ENCODE measurements around the gene LRRC1.

The LRRC1 gene

DNA sequence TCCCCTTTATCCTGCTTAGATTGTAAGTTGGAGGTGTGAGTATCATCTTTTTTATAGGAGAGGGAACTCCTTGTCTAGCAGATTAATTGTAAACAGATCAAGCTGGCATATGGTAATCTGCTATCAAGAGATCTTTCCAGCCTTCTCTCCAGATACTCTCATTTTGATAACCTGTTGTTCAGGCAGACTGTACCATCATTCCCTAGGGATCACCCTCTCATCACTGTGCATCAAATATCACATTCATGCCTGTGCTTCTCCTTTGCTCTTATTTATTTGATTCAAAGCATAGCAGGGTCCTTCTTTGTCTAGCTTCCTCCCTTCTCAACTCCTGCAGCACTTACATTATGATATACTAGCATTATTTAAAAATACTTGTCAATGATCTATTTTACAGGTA, 73.8 kb downstream of the LRRC1 start:
- Histone ChIP-seq H3K9ac (no peak overlapping the region), H3K4me1 (no peaks in the 10 kb centered on the region; the same call in 1 of the 2 replicates), H3K9me3 (peaks cover 23% of the 10 kb centered on the region), H3K4me2 (no peak overlapping the region), H3K4me3 (no peak overlapping the region), H3K27ac (no peak overlapping the region), H4K20me1 (no peaks in the 10 kb centered on the region), H3K36me3 (peaks cover 5% of the 10 kb centered on the region; the same call in 1 of the 2 replicates), H3K27me3 (no peaks in the 10 kb centered on the region)
- no peak for TF ChIP-seq Cebpa-rat (IDR thresholded peaks at IDR 0.05)

DNA sequence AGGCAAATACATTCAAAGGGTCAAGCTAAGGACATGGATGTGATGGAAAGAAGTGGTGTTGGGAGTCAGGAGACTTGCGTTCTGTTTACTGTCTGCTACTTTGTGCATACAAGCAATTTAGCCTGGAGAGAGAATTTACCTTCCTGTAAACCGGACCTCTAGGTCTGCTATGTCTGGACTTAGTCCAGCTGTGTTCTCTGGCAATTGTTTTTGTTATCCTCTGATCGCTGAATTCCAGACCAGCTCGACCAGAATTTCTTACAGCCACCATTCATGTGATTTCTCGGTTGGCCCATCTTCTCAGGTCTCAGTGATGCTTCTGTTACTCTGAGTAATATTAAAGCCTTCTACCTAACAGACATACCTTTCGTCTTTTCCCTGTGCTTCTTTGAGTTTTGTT, 75.2 kb downstream of the LRRC1 start:
- no peak overlapping the region for H3K4me2 ChIP-seq
- H3K4me3 ChIP-seq, result no peak overlapping the region
- H3K27ac ChIP-seq, result no peak overlapping the region
- no peak for TF ChIP-seq Cebpa-rat (IDR thresholded peaks at IDR 0.05)
- no peaks in the 10 kb centered on the region for H3K27me3 ChIP-seq
- H3K9ac ChIP-seq, result no peak overlapping the region
- no peaks in the 10 kb centered on the region; the same call in 1 of the 2 replicates for H3K4me1 ChIP-seq
- H3K36me3 ChIP-seq, result peaks cover 6% of the 10 kb centered on the region; the same call in 1 of the 2 replicates
- H3K9me3 ChIP-seq, result peaks cover 27% of the 10 kb centered on the region
- H4K20me1 ChIP-seq, result no peaks in the 10 kb centered on the region

DNA sequence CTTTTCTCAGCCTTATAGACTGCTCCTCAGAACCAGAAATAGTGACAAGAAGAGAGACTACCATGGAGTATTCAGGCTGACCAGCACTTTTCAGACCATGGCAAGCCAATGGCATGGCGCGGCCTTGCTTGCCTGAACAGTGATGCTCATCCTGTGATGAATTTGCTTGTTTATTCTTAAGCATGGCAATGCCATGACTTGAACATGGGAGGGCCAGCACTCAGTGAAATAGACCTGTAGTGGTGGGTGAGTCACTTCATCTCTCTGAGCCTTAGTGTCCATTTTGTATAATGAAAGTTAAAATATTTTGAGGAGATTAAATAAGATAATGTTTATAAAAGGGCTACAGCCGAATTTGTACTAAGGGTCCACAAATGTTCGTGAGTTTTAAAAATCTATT, 79.1 kb downstream of the LRRC1 start:
- H3K9ac ChIP-seq, result no peak overlapping the region
- peaks cover 31% of the 10 kb centered on the region for H3K9me3 ChIP-seq
- no peaks in the 10 kb centered on the region for H3K4me1 ChIP-seq
- H3K4me3 ChIP-seq, result no peak overlapping the region
- no peak overlapping the region for H3K27ac ChIP-seq
- no peak for TF ChIP-seq Cebpa-rat (IDR thresholded peaks at IDR 0.05)
- no peak overlapping the region for H3K4me2 ChIP-seq
- H4K20me1 ChIP-seq, result no peaks in the 10 kb centered on the region
- peaks cover 6% of the 10 kb centered on the region; the same call in 1 of the 2 replicates for H3K36me3 ChIP-seq
- H3K27me3 ChIP-seq, result no peaks in the 10 kb centered on the region

DNA sequence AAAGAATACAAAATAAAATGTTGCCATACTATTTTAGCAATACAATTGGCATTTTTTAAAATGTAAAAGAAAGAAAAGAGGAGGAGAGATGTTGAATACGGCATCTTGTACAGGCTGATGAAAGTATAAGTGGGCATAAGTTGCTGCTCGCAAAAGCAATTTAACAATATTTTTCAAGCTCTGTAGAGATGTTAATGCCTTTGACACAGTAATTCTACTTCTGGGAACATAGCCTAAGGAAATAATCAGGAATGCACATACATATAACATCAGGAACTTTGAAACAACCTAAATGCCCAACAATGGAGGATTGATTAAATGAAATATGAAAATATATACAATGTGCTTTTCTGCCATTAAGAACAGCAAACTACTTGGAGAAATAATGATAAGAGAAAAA, 80.2 kb downstream of the LRRC1 start:
- Histone ChIP-seq H3K27me3 (no peaks in the 10 kb centered on the region), H3K9ac (no peak overlapping the region), H3K4me3 (no peak overlapping the region), H3K4me1 (no peaks in the 10 kb centered on the region), H3K27ac (no peak overlapping the region), H4K20me1 (no peaks in the 10 kb centered on the region), H3K9me3 (peaks cover 31% of the 10 kb centered on the region), H3K4me2 (no peak overlapping the region), H3K36me3 (peaks cover 6% of the 10 kb centered on the region; the same call in 1 of the 2 replicates)
- no peak for TF ChIP-seq Cebpa-rat (IDR thresholded peaks at IDR 0.05)

DNA sequence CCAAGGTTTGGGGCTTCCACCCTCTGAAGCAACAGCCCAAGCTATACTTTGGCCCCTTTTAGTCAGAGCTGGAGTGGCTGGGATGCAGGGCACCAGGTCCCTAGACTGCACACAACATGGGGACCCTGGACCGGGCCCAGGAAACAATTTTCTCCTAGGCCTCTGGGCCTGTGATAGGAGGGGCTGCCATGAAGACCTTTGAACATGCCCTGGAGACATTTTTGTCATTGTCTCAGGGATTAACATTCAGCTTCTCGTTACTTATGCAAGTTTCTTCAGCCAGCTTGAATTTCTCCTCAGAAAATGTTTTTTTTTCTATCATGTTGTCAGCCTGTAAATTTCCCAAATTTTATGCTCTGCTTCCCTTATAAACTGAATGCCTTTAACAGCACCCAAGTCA, 82.3 kb downstream of the LRRC1 start:
- Histone ChIP-seq H3K27me3 (no peaks in the 10 kb centered on the region), H3K9me3 (peaks cover 23% of the 10 kb centered on the region), H3K36me3 (peaks cover 6% of the 10 kb centered on the region; the same call in 1 of the 2 replicates), H3K4me2 (no peak overlapping the region), H3K4me1 (no peaks in the 10 kb centered on the region), H3K4me3 (no peak overlapping the region), H4K20me1 (no peaks in the 10 kb centered on the region), H3K9ac (no peak overlapping the region), H3K27ac (no peak overlapping the region)
- no peak for TF ChIP-seq Cebpa-rat (IDR thresholded peaks at IDR 0.05)

DNA sequence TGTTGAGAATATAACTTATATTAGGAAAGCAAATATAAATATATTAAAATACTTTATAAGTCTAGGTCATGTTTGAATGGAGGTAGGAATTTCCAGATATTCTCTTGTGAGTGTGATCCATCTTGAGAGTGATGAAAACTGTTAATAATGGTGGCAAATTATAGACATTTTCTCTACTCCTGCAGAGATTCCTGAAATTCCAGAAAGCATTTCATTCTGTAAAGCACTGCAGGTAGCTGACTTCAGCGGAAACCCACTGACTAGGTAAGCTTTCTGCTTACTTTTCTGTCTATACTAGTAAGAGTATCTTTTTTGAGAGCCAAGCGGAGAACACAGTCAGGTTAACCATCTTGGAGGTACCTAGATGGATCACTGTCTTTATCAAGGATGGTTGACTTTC, 84.0 kb downstream of the LRRC1 start:
- no peaks in the 10 kb centered on the region for H3K4me1 ChIP-seq
- no peak for TF ChIP-seq Cebpa-rat (IDR thresholded peaks at IDR 0.05)
- H3K9me3 ChIP-seq, result peaks cover 7% of the 10 kb centered on the region; the same call in 1 of the 2 replicates
- H3K27ac ChIP-seq, result no peak overlapping the region
- no peak overlapping the region for H3K9ac ChIP-seq
- no peaks in the 10 kb centered on the region for H3K27me3 ChIP-seq
- H3K36me3 ChIP-seq, result no peaks in the 10 kb centered on the region
- no peaks in the 10 kb centered on the region for H4K20me1 ChIP-seq
- no peak overlapping the region for H3K4me3 ChIP-seq
- no peak overlapping the region for H3K4me2 ChIP-seq

DNA sequence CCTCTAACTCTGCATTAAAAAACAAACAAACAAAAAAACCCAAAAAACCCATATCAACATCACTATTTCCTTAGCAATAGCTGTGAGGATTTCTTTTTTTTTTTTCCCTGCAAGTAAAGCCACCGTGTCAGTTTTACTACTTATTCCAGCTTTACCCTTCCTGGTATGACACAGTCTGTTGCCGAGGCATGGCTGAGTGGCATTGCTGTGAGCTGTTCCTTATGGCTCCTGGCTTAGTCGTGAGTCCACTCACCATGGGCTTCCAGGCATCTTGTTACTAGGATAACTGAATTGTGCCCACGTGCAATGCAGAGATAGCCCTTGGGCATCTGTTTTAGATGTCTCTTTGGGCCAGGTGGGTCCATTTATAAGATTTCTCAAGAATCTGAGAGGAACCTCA, 84.8 kb downstream of the LRRC1 start:
- no peak for TF ChIP-seq Cebpa-rat (IDR thresholded peaks at IDR 0.05)
- no peak overlapping the region for H3K4me2 ChIP-seq
- H3K9ac ChIP-seq, result no peak overlapping the region
- no peak overlapping the region for H3K27ac ChIP-seq
- peaks cover 4% of the 10 kb centered on the region; the same call in 1 of the 2 replicates for H3K9me3 ChIP-seq
- H3K36me3 ChIP-seq, result no peaks in the 10 kb centered on the region
- no peaks in the 10 kb centered on the region for H4K20me1 ChIP-seq
- H3K4me3 ChIP-seq, result no peak overlapping the region
- no peaks in the 10 kb centered on the region for H3K4me1 ChIP-seq
- H3K27me3 ChIP-seq, result no peaks in the 10 kb centered on the region

DNA sequence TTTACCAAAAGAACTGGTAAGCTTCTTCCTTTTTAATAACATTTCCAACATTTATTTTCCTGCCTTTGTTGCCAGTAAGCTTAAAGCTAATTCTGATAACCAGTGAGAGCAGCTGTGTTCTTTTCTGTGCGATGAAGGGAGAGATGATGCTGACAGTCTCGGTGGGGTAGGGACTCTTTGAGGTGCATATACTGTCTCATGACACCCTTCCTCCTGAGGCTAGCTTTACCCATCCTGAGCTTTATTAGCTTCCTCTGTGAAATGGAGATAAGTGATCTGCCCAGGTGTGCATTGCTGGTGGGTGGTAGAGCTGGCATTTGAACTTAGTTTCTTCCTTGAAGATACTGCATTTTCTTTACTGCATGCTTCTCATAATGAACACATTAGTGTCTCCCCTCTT, 92.5 kb downstream of the LRRC1 start:
- no peak for TF ChIP-seq Cebpa-rat (IDR thresholded peaks at IDR 0.05)
- H3K27ac ChIP-seq, result no peak overlapping the region
- H3K4me3 ChIP-seq, result no peak overlapping the region
- no peaks in the 10 kb centered on the region for H3K27me3 ChIP-seq
- no peaks in the 10 kb centered on the region for H3K36me3 ChIP-seq
- H3K4me2 ChIP-seq, result no peak overlapping the region
- H3K4me1 ChIP-seq, result no peaks in the 10 kb centered on the region
- no peak overlapping the region for H3K9ac ChIP-seq
- H3K9me3 ChIP-seq, result no peaks in the 10 kb centered on the region
- no peaks in the 10 kb centered on the region for H4K20me1 ChIP-seq

DNA sequence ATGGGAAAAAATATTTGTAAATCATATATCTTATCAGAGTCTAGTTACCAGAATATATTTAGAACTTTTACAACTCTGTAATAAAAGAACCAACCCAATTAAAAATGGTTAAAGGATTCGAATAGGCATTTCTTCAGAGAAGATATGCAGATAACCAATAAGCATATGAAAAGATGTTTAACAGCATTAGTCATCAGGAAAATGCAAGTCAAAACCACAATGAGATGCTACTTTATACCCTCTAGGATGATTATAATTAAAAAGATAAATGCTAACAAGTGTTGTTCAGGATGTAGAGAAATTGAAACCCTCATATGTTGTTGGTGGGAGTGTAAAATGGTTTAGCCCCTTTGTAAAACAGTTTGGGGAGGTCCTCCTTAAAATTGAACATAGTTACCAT, 94.1 kb downstream of the LRRC1 start:
- no peak overlapping the region for H3K4me3 ChIP-seq
- no peaks in the 10 kb centered on the region for H4K20me1 ChIP-seq
- H3K27me3 ChIP-seq, result no peaks in the 10 kb centered on the region
- no peak overlapping the region for H3K4me2 ChIP-seq
- H3K36me3 ChIP-seq, result no peaks in the 10 kb centered on the region
- peaks cover 3% of the 10 kb centered on the region for H3K4me1 ChIP-seq
- TF ChIP-seq Cebpa-rat (IDR thresholded peaks at IDR 0.05), result no peak
- no peak overlapping the region for H3K9ac ChIP-seq
- no peak overlapping the region for H3K27ac ChIP-seq
- H3K9me3 ChIP-seq, result no peaks in the 10 kb centered on the region

DNA sequence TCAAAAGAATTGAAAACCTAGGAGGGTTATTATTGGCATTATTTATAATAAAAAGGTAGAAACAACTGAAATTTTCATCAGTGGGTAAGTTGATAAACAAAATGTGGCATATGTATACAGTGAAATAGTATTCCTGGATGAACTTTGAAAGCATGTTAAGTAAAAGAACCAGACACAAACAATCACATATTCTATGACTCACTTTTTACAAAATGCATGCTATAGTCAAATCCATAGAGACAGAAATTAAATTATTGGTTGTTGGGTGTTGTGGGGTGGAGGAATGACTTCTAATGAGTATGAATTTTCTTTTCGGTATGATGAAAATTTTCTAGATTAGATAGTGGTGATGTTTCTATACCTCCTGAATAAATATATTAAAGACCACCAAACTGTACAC, 94.6 kb downstream of the LRRC1 start:
- Histone ChIP-seq H3K4me1 (peaks cover 7% of the 10 kb centered on the region), H3K36me3 (no peaks in the 10 kb centered on the region), H4K20me1 (no peaks in the 10 kb centered on the region), H3K4me3 (no peak overlapping the region), H3K27me3 (no peaks in the 10 kb centered on the region), H3K4me2 (no peak overlapping the region), H3K9ac (no peak overlapping the region), H3K9me3 (no peaks in the 10 kb centered on the region), H3K27ac (no peak overlapping the region)
- TF ChIP-seq Cebpa-rat (IDR thresholded peaks at IDR 0.05), result no peak

DNA sequence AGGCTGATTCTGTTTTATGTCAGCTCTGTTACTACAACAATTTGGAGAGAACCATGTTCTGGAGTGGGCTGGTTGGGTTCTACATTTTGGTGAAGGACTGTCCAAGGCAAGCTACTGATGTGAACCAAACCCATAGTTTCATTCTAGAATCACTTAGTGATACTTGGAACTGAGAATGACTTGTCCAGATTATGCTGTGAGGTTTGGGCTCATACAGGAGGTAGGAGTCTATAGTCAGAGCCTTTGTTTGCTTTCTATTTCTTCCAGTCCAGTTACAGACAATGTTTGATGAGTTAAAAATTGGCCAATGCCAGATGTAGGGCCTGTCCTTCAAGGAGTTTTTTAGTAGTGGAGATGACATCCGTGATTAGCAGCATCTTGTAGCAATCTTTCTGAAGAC, 97.9 kb downstream of the LRRC1 start:
- no peaks in the 10 kb centered on the region for H4K20me1 ChIP-seq
- peaks cover 13% of the 10 kb centered on the region for H3K4me1 ChIP-seq
- H3K4me2 ChIP-seq, result no peak overlapping the region
- H3K27ac ChIP-seq, result no peak overlapping the region
- H3K4me3 ChIP-seq, result no peak overlapping the region
- H3K27me3 ChIP-seq, result no peaks in the 10 kb centered on the region
- no peak overlapping the region for H3K9ac ChIP-seq
- H3K9me3 ChIP-seq, result peaks cover 24% of the 10 kb centered on the region
- H3K36me3 ChIP-seq, result peaks cover 9% of the 10 kb centered on the region
- TF ChIP-seq Cebpa-rat (IDR thresholded peaks at IDR 0.05), result no peak
